GM18861 (cell line): ENCODE data around the gene TNFRSF25.
"Not testable (repeated sequence)": the region's sequence is repeated elsewhere in the genome, so short reads cannot be mapped to it uniquely, and the experiment has no call there.

Experiments
- ATAC-seq: cut with Tn5 transposase; IDR thresholded peaks from one replicate; pipeline ENCODE4 v1.9.1; 2021; ENCODE audit not compliant: unreplicated experiment

The TNFRSF25 gene

DNA sequence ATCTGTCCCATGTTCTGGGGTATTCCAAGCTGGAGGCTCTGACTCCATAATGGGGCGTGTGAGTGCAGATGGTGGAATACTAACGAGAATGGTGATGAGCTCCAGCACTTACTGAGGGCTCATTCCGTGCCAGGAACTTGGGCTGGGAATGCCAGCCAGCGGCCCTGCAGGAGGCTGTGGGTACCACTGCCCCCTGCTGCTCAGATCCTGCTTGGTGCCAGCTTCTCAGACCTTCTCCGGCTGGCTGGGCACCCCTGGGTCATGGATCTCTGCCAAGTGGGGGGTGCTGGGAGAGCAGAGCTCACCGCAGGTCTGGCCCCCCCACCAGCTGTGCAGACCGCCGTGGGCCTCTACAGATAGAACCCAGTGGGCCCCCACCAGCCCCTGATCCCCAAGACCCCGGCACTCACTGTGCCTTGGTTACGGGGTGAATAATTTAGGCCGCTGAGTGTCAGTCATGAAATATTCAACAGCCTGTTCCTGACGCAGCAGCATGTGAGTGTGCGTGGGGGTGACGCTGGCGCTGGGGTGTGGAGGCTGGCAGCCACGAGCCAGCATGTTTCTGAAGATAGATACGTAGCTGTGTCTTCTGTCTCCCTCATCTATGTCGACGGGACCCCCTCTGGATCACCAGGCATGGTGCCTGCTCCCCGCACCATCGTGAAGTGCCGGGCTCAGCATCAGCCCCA, 28.8 kb downstream of the TNFRSF25 start:
- ATAC-seq, result not testable (repeated sequence)

GRCh38 chr1:6436277-6436676, 29.7 kb downstream of the TNFRSF25 start:
- ATAC-seq, result not testable (repeated sequence)

DNA sequence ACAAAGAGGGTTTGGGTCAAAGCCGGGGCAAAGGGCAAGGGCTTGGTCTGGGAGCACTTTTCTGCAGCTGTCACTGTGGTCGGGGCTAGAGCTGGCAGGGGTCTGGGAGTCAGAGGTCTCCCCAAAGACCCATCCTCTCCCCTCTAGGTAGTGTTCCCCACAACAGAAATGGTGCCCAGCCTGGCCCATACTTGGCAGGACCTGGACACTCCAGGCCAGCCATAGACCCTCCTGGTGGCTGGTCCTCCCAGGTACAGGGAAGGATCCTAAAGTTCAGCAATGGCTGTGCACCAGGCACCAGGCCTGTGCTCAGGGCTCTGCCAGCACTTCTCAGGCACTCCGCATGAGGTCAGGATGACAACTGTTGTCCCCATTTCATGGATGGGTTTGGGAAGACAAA, 30.4 kb downstream of the TNFRSF25 start:
- no peak for ATAC-seq

GRCh38 chr1:6435129-6435528, 30.8 kb downstream of the TNFRSF25 start:
- no peak for ATAC-seq

GRCh38 chr1:6434186-6434585, 31.8 kb downstream of the TNFRSF25 start:
- ATAC-seq, result no peak

DNA sequence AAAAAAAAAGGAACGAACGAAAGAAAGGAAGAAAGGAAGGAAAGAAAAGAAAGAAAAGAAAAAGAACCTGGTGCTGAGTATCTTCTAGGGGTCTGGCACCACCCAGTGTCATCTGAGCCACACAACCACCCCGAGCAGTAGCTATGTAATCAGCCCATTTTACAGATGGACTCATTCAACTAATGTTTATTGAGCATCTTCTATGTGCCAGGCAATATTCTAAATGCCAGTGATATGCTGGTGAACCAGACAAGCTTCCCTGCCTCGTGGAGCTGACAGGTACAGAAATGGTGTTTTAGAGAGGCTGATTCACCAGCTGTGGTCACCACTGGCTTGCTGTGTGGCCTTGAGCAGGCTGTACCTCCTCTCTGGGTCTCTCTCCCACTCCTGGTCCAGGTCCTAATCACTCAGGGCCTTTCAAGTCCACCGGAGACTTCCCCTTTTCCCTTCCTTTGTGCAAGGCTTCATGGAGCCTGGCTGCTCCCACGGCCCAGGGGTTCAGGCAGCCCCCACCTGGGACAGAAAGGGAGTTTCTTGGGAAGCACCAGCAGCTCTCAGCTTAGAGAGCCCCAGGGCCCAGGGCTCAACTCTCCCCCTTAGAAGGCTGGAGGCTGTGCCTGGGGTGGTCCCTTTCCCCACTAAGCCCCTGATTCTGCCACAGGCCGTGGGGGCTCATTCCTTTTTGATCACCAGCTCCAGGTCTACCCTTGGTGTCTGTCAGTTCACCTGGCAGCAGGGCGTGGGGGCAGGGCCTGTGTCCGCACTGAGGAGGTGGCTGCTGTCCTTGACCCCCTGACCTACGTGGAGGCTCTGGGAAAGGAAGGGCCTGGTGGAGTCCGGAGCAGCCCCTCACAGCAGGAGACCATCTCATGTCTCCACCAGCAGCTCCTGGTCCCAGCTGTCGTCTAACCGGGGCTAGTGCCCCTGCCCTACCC, 34.1 kb downstream of the TNFRSF25 start:
- ATAC-seq, result not testable (repeated sequence)

GRCh38 chr1:6429660-6430411, 36.1 kb downstream of the TNFRSF25 start:
- ATAC-seq, result not testable (repeated sequence)

DNA sequence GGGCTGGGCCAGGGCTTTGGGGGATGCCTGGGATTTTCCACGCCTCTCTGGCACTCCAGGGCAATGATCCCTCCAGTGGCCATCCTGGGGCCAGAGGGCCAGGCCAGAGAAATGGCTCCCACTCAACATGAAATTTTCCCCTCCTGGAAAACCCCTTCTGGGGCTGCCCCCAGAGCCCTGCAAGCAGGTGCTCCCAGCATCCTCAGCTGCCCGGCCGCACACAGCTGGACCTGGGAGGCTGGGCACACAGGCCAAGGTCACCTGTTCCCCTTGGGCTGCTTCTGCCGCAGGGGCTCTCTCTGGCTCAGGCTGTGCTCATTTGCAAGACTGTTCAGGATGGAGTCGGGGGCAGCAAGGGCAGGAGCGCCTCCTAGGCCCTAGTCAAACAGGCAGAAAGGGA, 37.5 kb downstream of the TNFRSF25 start:
- not testable (repeated sequence) for ATAC-seq

DNA sequence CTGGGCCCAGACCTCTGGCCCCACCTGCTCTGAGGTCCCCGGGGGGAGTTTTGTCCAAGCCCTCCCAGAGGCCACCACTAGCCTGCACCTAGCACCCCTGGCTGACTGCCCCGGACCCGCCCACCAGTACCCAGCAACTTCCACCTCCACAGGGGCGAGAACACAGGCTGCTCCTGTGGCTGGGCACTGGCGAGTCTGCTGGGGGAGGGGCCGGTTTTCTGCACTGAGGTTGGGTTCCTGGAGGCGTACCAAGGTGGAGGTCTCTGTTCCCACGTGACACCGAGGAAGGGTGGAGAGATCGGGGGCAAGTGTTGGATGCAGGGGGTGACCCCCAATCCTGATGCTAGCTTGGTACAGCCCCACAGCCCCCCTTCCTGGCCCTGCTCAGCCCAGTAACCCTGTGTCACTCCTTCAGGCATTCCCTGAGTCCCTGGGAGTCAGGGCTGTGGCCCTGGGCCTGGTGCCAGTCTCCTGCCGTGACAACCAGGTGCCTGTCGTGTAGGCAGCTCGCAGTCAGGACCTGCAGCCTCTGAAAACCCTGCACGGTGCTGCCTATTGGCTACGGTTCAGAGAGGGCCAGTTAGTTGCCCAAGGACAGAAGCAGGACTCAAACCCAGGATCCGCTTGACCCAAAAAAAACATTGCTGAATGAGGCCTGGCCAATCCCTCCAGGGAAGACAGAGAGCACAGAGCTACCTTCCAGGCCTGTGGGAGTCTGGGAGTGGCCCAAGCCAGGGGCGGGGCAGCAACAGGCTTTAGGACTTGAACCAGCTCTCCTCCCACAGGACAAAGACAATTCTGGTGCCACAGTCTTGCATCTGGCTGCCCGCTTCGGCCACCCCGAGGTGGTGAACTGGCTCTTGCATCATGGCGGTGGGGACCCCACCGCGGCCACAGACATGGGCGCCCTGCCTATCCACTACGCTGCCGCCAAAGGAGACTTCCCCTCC, 38.3 kb downstream of the TNFRSF25 start:
- no peak for ATAC-seq

DNA sequence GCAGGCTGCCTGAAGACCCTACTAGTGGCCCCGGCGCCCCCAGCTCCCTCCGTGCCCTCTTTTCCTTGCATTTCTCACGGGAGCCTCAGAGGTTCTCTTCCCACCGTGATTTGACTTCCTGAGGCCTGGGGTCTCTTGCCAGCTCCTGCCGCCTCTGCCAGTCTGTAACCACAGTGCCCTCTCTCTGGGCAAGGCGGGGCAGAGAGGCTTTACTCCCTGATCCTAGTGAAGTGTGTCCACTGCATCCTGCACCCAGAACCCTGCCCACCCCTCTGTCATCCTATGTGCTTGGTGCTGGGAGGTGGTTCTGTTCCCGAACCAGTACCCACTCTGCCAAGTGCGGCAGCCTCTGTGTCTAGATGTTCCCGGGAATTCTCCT, 39.0 kb downstream of the TNFRSF25 start:
- ATAC-seq, result no peak

DNA sequence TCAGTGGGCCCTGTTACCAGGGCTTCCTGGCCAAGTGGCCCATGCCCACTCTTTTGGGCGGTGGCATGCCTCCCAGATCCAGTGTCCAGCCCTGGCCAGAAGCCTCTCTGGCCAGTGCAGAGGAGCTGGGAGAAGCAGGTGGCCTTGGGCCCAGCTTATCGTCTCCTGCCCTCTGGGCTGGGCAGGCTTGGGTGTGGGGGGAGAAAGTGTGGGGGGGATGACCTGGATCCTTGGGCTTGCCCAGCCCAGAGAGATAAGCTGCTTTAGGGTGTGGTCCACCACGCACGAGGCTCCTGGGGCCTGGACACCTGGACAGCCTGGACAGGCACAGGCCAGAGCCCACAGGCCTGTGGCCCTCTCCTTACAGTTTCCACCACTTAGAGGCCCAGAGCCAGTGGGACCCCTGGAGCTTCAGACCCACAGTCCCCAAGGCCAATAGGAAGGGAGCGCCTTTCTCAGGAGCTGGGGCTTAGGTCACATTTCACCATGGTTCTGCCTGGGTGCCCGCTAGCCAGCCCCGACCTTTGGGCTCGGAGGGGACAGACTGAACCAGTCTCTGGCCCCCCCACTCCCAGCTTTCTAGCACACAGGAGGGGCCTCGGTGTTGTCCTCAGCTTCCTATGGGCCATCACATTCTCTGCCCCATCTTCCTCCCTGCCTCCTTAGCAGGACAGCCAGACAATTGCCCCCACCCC, 39.5 kb downstream of the TNFRSF25 start:
- no peak for ATAC-seq

DNA sequence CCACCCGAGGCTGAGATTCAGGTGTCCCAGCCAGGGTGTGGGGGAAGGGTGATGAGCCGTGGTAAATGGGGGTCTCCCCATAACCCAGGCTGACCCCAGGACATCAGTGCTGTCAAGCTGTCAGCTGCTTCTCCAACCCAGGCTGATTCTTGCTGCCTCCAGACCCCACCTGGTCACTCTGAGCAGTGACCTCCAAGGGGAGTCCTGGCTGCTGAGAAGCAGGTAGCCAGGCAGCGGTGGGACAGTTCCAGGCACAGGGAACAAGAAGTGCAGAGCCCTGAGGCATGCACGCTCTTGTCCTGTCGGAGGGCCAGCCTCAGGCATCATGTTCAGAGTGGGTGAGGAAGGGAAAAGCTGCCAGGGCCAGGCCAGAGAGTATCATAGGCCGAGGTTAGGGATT, 40.3 kb downstream of the TNFRSF25 start:
- no peak for ATAC-seq

GRCh38 chr1:6424619-6425593, 41.1 kb downstream of the TNFRSF25 start, which contains the start of gene ESPN:
Gene ESPN, plus strand, starts transcription at chr1:6424776. Its CDS starts 180 bp downstream, at chr1:6424956.
- no peak for ATAC-seq

DNA sequence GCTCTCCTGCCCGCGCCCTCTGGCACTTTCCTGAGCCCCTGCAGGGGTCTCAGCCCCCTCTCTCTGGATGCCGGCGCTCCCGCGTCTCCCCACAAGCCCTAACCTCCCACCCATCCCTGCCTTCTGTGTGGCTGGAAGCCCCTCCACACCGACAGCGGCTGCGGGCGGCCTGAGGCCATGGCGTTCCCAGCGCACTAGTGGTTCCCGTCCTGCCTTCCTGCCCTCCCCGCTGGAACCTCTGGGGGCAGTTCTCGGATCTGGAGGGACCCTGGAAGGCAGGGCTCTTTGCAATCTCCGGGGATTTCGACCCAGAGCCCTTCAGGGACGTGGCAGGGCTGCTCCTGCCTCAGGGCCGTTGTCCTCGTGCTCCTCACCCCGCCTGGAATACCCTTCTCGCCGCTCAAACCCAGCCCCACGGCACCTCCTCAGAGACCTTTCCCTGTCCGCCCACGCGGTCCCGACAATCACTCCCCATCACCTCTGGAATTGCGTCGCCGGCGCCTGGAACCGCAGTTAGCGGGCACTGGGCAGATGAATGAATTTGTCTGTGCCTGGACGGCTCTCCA, 41.9 kb downstream of the TNFRSF25 start:
- no peak for ATAC-seq

DNA sequence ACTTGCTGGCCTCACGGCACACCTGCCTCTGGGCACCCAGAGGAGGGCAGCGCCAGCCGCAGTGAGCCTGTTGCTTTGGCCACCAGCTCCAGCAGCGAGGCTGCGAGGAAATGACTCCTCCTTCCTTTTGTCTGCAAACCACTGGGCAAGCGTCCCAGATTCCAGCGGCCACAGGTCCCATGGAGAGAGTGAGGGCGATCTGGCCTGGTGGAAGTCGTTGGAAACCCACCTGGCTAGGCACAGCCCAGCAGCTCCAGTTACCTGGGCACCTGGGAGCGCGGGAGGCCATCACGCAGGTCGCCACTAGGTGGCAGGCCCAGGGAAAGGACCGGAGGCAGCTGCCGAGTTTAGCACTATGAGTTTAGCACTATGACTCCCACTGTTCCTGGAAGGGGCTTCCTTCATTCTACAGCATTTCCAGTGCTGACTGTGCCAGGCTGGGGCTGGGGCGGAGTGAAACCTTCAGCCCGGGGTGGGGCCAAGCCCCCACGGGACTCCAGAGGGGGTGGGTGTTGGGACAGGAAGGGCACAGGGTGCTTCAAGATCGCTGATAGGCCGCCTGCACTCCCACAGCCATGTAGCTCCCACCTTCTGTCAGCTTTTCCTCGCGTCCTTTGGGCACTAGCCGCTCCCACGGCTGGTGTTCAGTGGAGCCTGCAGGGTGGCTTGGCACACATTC, 42.5 kb downstream of the TNFRSF25 start:
- ATAC-seq, result no peak

- ATAC-seq, result no peak
Observed at GRCh38 chr1:6421266-6421665, 44.7 kb downstream of the TNFRSF25 start.

DNA sequence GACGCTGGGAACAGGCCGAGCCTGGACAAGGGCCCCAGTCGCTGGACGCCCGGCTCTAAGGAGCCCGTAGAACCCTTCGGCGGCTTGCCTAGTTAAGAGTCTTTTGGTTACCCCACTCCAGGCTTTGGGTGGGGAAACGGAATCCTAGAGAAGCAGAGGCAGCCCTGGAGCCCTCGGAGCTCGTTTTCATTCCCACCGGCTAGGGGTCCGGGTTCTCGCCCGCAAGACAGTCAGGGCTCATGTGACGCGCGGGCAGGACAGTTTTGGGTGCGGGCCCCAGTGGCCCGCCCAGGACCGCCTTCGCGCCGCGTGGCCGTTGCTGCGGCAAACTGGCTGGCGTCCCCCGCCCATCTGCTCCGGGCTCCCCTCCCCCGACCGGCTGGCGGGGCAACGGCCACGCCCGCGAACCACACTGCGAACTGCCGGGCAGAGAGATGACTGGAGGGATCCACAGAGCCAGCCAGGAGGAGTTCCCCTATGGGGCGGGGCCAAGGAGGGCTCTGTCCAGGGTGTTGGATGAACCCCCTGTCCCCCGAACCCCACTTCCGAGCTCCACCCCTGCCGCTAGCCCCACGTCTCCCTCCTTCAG, 45.4 kb downstream of the TNFRSF25 start:
- ATAC-seq, result no peak
